Panc1 (cell line): ENCODE measurements around the gene ASCC3. TPM values are rescaled to one million over a fixed set of nuclear protein-coding genes. Genes with fewer than 3 reads are reported as not detected.

Experiments used
- ATAC-seq: fragments of 200-7000 bp; cut with Tn5 transposase; 2 replicates; pipeline ENCODE4 v1.9.1; 2020; ENCODE audit warnings: mild to moderate bottlenecking, moderate library complexity
- BruUV-seq: library from RNA; stranded (reverse); fragments of 400-500 nt; replicated peaks from 2 replicates; lab custom pipeline; 2021; lab: Mats Ljungman, UMichigan
- CTCF ChIA-PET: fragments of 300-600 bp; sonication (Branson Sonifier 250); formaldehyde crosslinking; loops from one replicate; lab custom pipeline; 2022; ENCODE audit warnings: antibody characterized with exemption; lab: Charles Lee
- POLR2A ChIA-PET: fragments of 300-600 bp; sonication (Branson Sonifier 250); formaldehyde crosslinking; loops from one replicate; lab custom pipeline; 2022; ENCODE audit warnings: antibody characterized with exemption; lab: Charles Lee
- DNase-seq: peaks from one replicate; pipeline ENCODE4 v3.0.0-alpha.2; 2010; ENCODE audit warnings: low read depth, low spot score
- H3K27ac ChIP-seq: 2 replicates; pipeline ENCODE4 v1.5.1; 2011; ENCODE audit warnings: mild to moderate bottlenecking, low read length, inconsistent platforms
- H3K27me3 ChIP-seq: fragments of 200-500 bp; sonication (Bioruptor generic); 2 replicates; pipeline ENCODE4 v1.6.0; 2014; ENCODE audit warnings: low read length, inconsistent platforms; ENCODE audit not compliant: control insufficient read depth, insufficient read depth
- H3K36me3 ChIP-seq: fragments of 200-500 bp; sonication (Bioruptor generic); 2 replicates; pipeline ENCODE4 v1.5.1; 2014; ENCODE audit warnings: inconsistent platforms, mild to moderate bottlenecking, low read length, moderate library complexity; ENCODE audit not compliant: control insufficient read depth, insufficient read depth
- H3K4me1 ChIP-seq: 2 replicates; pipeline ENCODE4 v1.5.1; 2011; ENCODE audit warnings: inconsistent platforms, mild to moderate bottlenecking, low read length, moderate library complexity; ENCODE audit not compliant: control insufficient read depth, insufficient read depth
- H3K4me3 ChIP-seq, 2 experiments: 2 replicates each; pipeline ENCODE4 v1.5.1; 2011 to 2012; ENCODE audit warnings: low read depth in 2 of 2, low read length in 2 of 2, mild to moderate bottlenecking in 2 of 2, inconsistent platforms in 1 of 2, moderate library complexity in 1 of 2
- H3K9me3 ChIP-seq: fragments of 200-500 bp; sonication (Bioruptor generic); 2 replicates; pipeline ENCODE4 v1.5.1; 2014; ENCODE audit warnings: low read depth, mild to moderate bottlenecking, inconsistent platforms, low read length, moderate library complexity; ENCODE audit not compliant: control insufficient read depth, insufficient read depth
- POLR2AphosphoS5 ChIP-seq: IDR thresholded peaks from 2 replicates; pipeline ENCODE4 v1.6.1; 2012; ENCODE audit warnings: mild to moderate bottlenecking, low read depth, low read length, moderate library complexity
- SIN3A ChIP-seq: IDR thresholded peaks from 2 replicates; pipeline ENCODE4 v1.6.1; 2012; ENCODE audit warnings: low read depth, mild to moderate bottlenecking, low read length, moderate library complexity, borderline replicate concordance; ENCODE audit not compliant: insufficient read depth
- TCF7L2 ChIP-seq: IDR thresholded peaks from 2 replicates; pipeline ENCODE4 v1.6.1; 2011; ENCODE audit warnings: mild to moderate bottlenecking, low read depth, low read length, inconsistent platforms
- in situ Hi-C: cut with HindIII; loops from 2 replicates; pipeline ENCODE4 v1.10.0; 2016; ENCODE audit warnings: low sequenced_read_pairs, low pct_unique_long_range_greater_than_20kb
- intact Hi-C: fragments of 100-400 bp; cut with micrococcal nuclease; formaldehyde crosslinking; loops from one replicate; pipeline ENCODE4 v1.10.0; 2022; ENCODE audit not compliant: unreplicated experiment
- total RNA-seq: library from RNA; stranded (reverse); gene quantifications from one replicate; pipeline ENCODE4 v1.2.1, GENCODE V29; 2021; ENCODE audit not compliant: unreplicated experiment
- TF ChIP-seq, protein P1 (sequence below): fragments of 450-650 bp; IDR thresholded peaks from 2 replicates; pipeline ENCODE4 v1.5.1; 2017; ENCODE audit warnings: mild to moderate bottlenecking
- TF ChIP-seq, protein P2 (sequence below), 2 experiments: IDR thresholded peaks; 2 replicates each; pipeline ENCODE4 v1.6.1; 2011 to 2012; ENCODE audit warnings: low read depth in 2 of 2, control low read depth in 1 of 2, low read length in 1 of 2, mild to moderate bottlenecking in 1 of 2, moderate library complexity in 1 of 2; ENCODE audit not compliant: insufficient read depth in 1 of 2

Gene ASCC3
- total RNA-seq, 1 experiment from 2014 or later, result 46.9 TPM

GRCh38 chr6:100459592-100460184 is 421.4 kb downstream of the ASCC3 start:
- no peak overlapping the region for H3K4me3 ChIP-seq
- ChIA-PET POLR2A (no interaction called here), CTCF (no interaction called here)
- H3K9me3 ChIP-seq, result no peaks in the 10 kb centered on the region
- intact Hi-C loops (no loop called here), in situ Hi-C loops (no loop called here)
- no peak for TF ChIP-seq SIN3A
- no peak for TF ChIP-seq POLR2AphosphoS5
- TF ChIP-seq, protein P1, sequence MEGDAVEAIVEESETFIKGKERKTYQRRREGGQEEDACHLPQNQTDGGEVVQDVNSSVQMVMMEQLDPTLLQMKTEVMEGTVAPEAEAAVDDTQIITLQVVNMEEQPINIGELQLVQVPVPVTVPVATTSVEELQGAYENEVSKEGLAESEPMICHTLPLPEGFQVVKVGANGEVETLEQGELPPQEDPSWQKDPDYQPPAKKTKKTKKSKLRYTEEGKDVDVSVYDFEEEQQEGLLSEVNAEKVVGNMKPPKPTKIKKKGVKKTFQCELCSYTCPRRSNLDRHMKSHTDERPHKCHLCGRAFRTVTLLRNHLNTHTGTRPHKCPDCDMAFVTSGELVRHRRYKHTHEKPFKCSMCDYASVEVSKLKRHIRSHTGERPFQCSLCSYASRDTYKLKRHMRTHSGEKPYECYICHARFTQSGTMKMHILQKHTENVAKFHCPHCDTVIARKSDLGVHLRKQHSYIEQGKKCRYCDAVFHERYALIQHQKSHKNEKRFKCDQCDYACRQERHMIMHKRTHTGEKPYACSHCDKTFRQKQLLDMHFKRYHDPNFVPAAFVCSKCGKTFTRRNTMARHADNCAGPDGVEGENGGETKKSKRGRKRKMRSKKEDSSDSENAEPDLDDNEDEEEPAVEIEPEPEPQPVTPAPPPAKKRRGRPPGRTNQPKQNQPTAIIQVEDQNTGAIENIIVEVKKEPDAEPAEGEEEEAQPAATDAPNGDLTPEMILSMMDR, result no peak
- TF ChIP-seq, protein P2, sequence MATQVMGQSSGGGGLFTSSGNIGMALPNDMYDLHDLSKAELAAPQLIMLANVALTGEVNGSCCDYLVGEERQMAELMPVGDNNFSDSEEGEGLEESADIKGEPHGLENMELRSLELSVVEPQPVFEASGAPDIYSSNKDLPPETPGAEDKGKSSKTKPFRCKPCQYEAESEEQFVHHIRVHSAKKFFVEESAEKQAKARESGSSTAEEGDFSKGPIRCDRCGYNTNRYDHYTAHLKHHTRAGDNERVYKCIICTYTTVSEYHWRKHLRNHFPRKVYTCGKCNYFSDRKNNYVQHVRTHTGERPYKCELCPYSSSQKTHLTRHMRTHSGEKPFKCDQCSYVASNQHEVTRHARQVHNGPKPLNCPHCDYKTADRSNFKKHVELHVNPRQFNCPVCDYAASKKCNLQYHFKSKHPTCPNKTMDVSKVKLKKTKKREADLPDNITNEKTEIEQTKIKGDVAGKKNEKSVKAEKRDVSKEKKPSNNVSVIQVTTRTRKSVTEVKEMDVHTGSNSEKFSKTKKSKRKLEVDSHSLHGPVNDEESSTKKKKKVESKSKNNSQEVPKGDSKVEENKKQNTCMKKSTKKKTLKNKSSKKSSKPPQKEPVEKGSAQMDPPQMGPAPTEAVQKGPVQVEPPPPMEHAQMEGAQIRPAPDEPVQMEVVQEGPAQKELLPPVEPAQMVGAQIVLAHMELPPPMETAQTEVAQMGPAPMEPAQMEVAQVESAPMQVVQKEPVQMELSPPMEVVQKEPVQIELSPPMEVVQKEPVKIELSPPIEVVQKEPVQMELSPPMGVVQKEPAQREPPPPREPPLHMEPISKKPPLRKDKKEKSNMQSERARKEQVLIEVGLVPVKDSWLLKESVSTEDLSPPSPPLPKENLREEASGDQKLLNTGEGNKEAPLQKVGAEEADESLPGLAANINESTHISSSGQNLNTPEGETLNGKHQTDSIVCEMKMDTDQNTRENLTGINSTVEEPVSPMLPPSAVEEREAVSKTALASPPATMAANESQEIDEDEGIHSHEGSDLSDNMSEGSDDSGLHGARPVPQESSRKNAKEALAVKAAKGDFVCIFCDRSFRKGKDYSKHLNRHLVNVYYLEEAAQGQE (IDR thresholded peaks at IDR 0.05; ENCODE audit: insufficient read depth in 1 of 2, low read depth in 2 of 2, low read length in 1 of 2), result no peak
- no peak for TF ChIP-seq TCF7L2
- no TSS peak for BruUV-seq
- H3K4me1 ChIP-seq, result peaks cover 6% of the 10 kb centered on the region
- ATAC-seq, result no peak
- peaks cover 7% of the 10 kb centered on the region; the same call in 1 of the 2 replicates for H3K27me3 ChIP-seq
- DNase-seq, result no peak
- H3K27ac ChIP-seq, result no peak overlapping the region
- H3K36me3 ChIP-seq, result no peaks in the 10 kb centered on the region

DNA sequence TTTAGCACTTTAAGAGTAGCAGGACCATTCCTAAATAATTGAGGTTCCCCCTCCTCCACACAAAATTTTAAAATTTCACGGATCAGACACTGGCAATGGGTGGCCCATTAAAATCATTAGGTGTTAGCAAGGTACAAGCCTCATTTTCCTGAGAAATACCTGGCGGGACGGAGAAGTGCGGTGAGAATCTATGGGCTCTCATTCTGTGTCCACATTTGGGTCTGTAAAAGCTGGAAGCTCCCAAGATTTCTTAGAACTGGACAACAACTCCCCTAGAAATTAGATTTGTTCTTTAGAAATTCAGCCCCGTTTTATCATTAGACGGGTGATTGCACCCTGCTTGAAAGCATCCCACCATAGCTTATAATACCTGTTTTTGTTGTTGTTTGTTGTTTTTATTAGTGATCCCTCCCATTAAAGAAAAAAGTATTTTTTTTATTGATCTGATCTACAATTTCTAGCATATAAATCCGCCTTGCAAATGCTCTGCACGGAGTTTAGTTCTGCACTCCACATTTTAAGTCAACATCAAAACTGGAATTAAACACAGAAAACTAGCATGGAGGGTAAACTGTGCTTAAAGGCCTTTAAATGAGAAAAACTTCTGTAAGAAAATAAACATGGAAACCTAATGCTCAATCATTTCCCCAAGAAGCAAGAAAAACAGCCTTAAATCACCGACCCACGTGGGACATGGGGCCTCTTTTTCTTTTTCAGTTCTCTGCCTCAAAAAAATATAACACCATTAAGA is 422.1 kb downstream of the ASCC3 start:
- POLR2A ChIA-PET, result no interaction called here
- Histone ChIP-seq H3K27me3 (peaks cover 7% of the 10 kb centered on the region; the same call in 1 of the 2 replicates), H3K4me1 (peaks cover 6% of the 10 kb centered on the region), H3K36me3 (no peaks in the 10 kb centered on the region), H3K4me3 (no peak overlapping the region), H3K9me3 (no peaks in the 10 kb centered on the region), H3K27ac (no peak overlapping the region)
- intact Hi-C loops, result no loop called here
- DNase-seq, result no peak
- TF ChIP-seq SIN3A, result no peak
- TF ChIP-seq POLR2AphosphoS5, result no peak
- TF ChIP-seq, protein P2 (IDR thresholded peaks at IDR 0.05; ENCODE audit: insufficient read depth in 1 of 2, low read depth in 2 of 2, low read length in 1 of 2), result no peak
- TF ChIP-seq TCF7L2, result no peak
- TF ChIP-seq, protein P1, result no peak
- CTCF ChIA-PET, result no interaction called here
- BruUV-seq, result no TSS peak
- no peak for ATAC-seq
- in situ Hi-C loops, result no loop called here
